ENCODE results near the gene FNDC3B. TPM values are rescaled to one million over a fixed set of nuclear protein-coding genes. Genes with fewer than 3 reads are reported as not detected.
A peak's percentile ranks its signal among the peaks of the same experiment; 100 is the strongest.

The FNDC3B gene
- total and polyA plus RNA-seq, 2 donors (not counting 1 experiment from before 2014, with no cell fraction given), result 1.2 to 9.2 TPM

GRCh38 chr3:172332256-172333041 is 293.1 kb downstream of the FNDC3B start:
- Mint-ChIP-seq H3K27ac (no peak overlapping the region), H3K4me3 (no peak overlapping the region), H3K27me3 (no peaks in the 10 kb centered on the region), H3K4me1 (peaks cover 2% of the 10 kb centered on the region), H3K9me3 (ENCODE audit: insufficient read depth) (no peaks in the 10 kb centered on the region)
- intact Hi-C loops (cut with micrococcal nuclease), result loop anchor here (1.0 to 10.0 kb wide), 3 partner anchors 145 to 335 kb away; no protein-coding TSS in a partner anchor
- no peaks in the 10 kb centered on the region for H3K9me3 ChIP-seq (ENCODE audit: control extremely low read depth in 1 of 3, control insufficient read depth in 2 of 3, insufficient read depth in 1 of 3, low read length in 2 of 3)
- no peak overlapping the region for H3K9ac ChIP-seq (ENCODE audit: low read length)
- H4K20me1 ChIP-seq (ENCODE audit: control insufficient read depth, insufficient read depth, low read length, poor library complexity, severe bottlenecking), result no peaks in the 10 kb centered on the region
- no peaks in the 10 kb centered on the region for H3K36me3 ChIP-seq (replicated peaks in 1 of 2; ENCODE audit: control extremely low read depth in 1 of 2, control insufficient read depth in 1 of 2, extremely low read depth in 1 of 2, insufficient read depth in 2 of 2, low read length in 1 of 2)
- no peaks in the 10 kb centered on the region for H3K79me2 ChIP-seq (ENCODE audit: control insufficient read depth, insufficient read depth, low read length)
- ChIA-PET CTCF (interaction anchor here (0.8 to 4.5 kb wide), 31 partner anchors 10 to 687 kb away, joined by 3 to 88 read pairs (median 4); no protein-coding TSS in a partner anchor), POLR2A (interaction anchor here (0.5 to 0.7 kb wide), 2 partner anchors 59 to 292 kb away, joined by 4 to 6 read pairs; no protein-coding TSS in a partner anchor)
- H3K27me3 ChIP-seq (replicated peaks in 1 of 4; ENCODE audit: control extremely low read depth in 1 of 4, control insufficient read depth in 3 of 4, insufficient read depth in 4 of 4, low read length in 3 of 4), result no peaks in the 10 kb centered on the region
- H2AFZ ChIP-seq (ENCODE audit: insufficient read depth, low read depth, low read length, poor library complexity, severe bottlenecking), result no peak overlapping the region
- H3K27ac ChIP-seq (ENCODE audit: low read length in 2 of 2), result no peak overlapping the region
- no CpG with 5 or more reads among the region's 2 CpGs for WGBS (ENCODE audit: insufficient coverage)
- ATAC-seq (ENCODE audit: low read depth) (peak; percentile 73), DNase-seq (peak; percentile 60)
- no peak overlapping the region for H3K4me3 ChIP-seq (ENCODE audit: control extremely low read depth in 1 of 5, extremely low read depth in 1 of 5, insufficient read depth in 1 of 5, low read depth in 2 of 5, low read length in 4 of 5)
- no peak overlapping the region for H3K4me2 ChIP-seq (replicated peaks; ENCODE audit: low read depth, low read length, poor library complexity, severe bottlenecking)
- TF ChIP-seq EZH2 (IDR thresholded peaks at IDR 0.05; ENCODE audit: borderline replicate concordance, insufficient read depth, low read depth, low read length, poor library complexity, severe bottlenecking) (no peak), CTCF (IDR thresholded peaks at IDR 0.05) (peak; percentile 92)
- no peaks in the 10 kb centered on the region for H3K4me1 ChIP-seq (ENCODE audit: control insufficient read depth in 2 of 2, insufficient read depth in 2 of 2, low read length in 2 of 2)

- Histone ChIP-seq H3K27ac (ENCODE audit: low read length in 2 of 2) (no peak overlapping the region), H3K79me2 (ENCODE audit: control insufficient read depth, insufficient read depth, low read length) (no peaks in the 10 kb centered on the region), H3K27me3 (replicated peaks in 1 of 4; ENCODE audit: control extremely low read depth in 1 of 4, control insufficient read depth in 3 of 4, insufficient read depth in 4 of 4, low read length in 3 of 4) (no peaks in the 10 kb centered on the region), H2AFZ (ENCODE audit: insufficient read depth, low read depth, low read length, poor library complexity, severe bottlenecking) (no peak overlapping the region), H3K4me2 (replicated peaks; ENCODE audit: low read depth, low read length, poor library complexity, severe bottlenecking) (no peak overlapping the region), H3K4me3 (ENCODE audit: control extremely low read depth in 1 of 5, extremely low read depth in 1 of 5, insufficient read depth in 1 of 5, low read depth in 2 of 5, low read length in 4 of 5) (no peak overlapping the region), H3K9ac (ENCODE audit: low read length) (no peak overlapping the region), H4K20me1 (ENCODE audit: control insufficient read depth, insufficient read depth, low read length, poor library complexity, severe bottlenecking) (no peaks in the 10 kb centered on the region), H3K9me3 (ENCODE audit: control extremely low read depth in 1 of 3, control insufficient read depth in 2 of 3, insufficient read depth in 1 of 3, low read length in 2 of 3) (no peaks in the 10 kb centered on the region), H3K4me1 (ENCODE audit: control insufficient read depth in 2 of 2, insufficient read depth in 2 of 2, low read length in 2 of 2) (no peaks in the 10 kb centered on the region), H3K36me3 (replicated peaks in 1 of 2; ENCODE audit: control extremely low read depth in 1 of 2, control insufficient read depth in 1 of 2, extremely low read depth in 1 of 2, insufficient read depth in 2 of 2, low read length in 1 of 2) (no peaks in the 10 kb centered on the region)
- CTCF ChIA-PET, result interaction anchor here (0.8 to 4.5 kb wide), 29 partner anchors 10 to 682 kb away, joined by 3 to 88 read pairs (median 4); no protein-coding TSS in a partner anchor
- H3K4me3 Mint-ChIP-seq, result no peak overlapping the region
- peaks cover 2% of the 10 kb centered on the region for H3K4me1 Mint-ChIP-seq
- ATAC-seq (ENCODE audit: low read depth) (no peak), DNase-seq (no peak)
- no peak overlapping the region for H3K27ac Mint-ChIP-seq
- POLR2A ChIA-PET, result interaction anchor here (0.7 kb wide), 1 partner anchor 58 kb away, joined by 4 read pairs; no protein-coding TSS in a partner anchor
- intact Hi-C loops (cut with micrococcal nuclease), result loop anchor here (10.0 kb wide), 1 partner anchor 262 kb away; no protein-coding TSS in a partner anchor
- no peaks in the 10 kb centered on the region for H3K27me3 Mint-ChIP-seq
- no peaks in the 10 kb centered on the region for H3K9me3 Mint-ChIP-seq (ENCODE audit: insufficient read depth)
- no peak for TF ChIP-seq EZH2 (IDR thresholded peaks at IDR 0.05; ENCODE audit: borderline replicate concordance, insufficient read depth, low read depth, low read length, poor library complexity, severe bottlenecking)
- TF ChIP-seq CTCF (IDR thresholded peaks at IDR 0.05), result no peak
Measured at GRCh38 chr3:172333042-172333377, 293.6 kb downstream of the FNDC3B start.

All from B cell (primary cell).